Activated CD8-positive, alpha-beta T cell treated with anti-CD3 and anti-CD28 coated beads for 36 hours (primary cell): ENCODE measurements around the gene ARHGAP35. TPM values are rescaled to one million over a fixed set of nuclear protein-coding genes. Genes with fewer than 3 reads are reported as not detected.

Experiments used
- ATAC-seq: fragments of 200-7000 bp; cut with Tn5 transposase; one replicate; pipeline ENCODE4 v1.10.0; 2021; ENCODE audit warnings: mild to moderate bottlenecking, moderate library complexity
- CTCF ChIA-PET: fragments of 350-600 bp; sonication (Branson Sonifier 250); formaldehyde crosslinking; loops from one replicate; lab custom pipeline; 2021; ENCODE audit warnings: antibody characterized with exemption; lab: Charles Lee
- POLR2A ChIA-PET: fragments of 350-600 bp; sonication (Branson Sonifier 250); formaldehyde crosslinking; loops from one replicate; lab custom pipeline; 2021; ENCODE audit warnings: antibody characterized with exemption; lab: Charles Lee
- DNase-seq: peaks from one replicate; pipeline ENCODE4 v3.0.0-alpha.2; 2020
- H3K27ac Mint-ChIP-seq: one replicate; pipeline ENCODE4 v1.8.0; 2021; ENCODE audit warnings: mild to moderate bottlenecking, mixed read lengths
- H3K27me3 Mint-ChIP-seq: one replicate; pipeline ENCODE4 v1.8.0; 2021; ENCODE audit warnings: mixed read lengths
- H3K36me3 Mint-ChIP-seq: one replicate; pipeline ENCODE4 v1.8.0; 2021; ENCODE audit warnings: low read depth, mixed read lengths
- H3K4me1 Mint-ChIP-seq: one replicate; pipeline ENCODE4 v1.8.0; 2021; ENCODE audit warnings: low read depth, mixed read lengths
- H3K4me3 Mint-ChIP-seq: one replicate; pipeline ENCODE4 v1.8.0; 2021; ENCODE audit warnings: mild to moderate bottlenecking, moderate library complexity, mixed read lengths
- H3K9me3 Mint-ChIP-seq: one replicate; pipeline ENCODE4 v1.8.0; 2021; ENCODE audit warnings: mixed read lengths
- intact Hi-C: fragments of 100-400 bp; cut with micrococcal nuclease; formaldehyde crosslinking; loops from one replicate; pipeline ENCODE4 v1.10.0; 2022
- total RNA-seq, 2 experiments: library from RNA; stranded (reverse); gene quantifications; one replicate each; pipeline ENCODE4 v1.2.3, GENCODE V29; 2021
- TF ChIP-seq, protein P1 (sequence below): fragments of 200-600 bp; IDR thresholded peaks from one replicate; pipeline ENCODE4 v1.8.0; 2022; ENCODE audit warnings: antibody characterized with exemption, mild to moderate bottlenecking

ARHGAP35 gene
- total RNA-seq, 2 experiments from 2014 or later: 15.0 to 16.4 TPM

DNA sequence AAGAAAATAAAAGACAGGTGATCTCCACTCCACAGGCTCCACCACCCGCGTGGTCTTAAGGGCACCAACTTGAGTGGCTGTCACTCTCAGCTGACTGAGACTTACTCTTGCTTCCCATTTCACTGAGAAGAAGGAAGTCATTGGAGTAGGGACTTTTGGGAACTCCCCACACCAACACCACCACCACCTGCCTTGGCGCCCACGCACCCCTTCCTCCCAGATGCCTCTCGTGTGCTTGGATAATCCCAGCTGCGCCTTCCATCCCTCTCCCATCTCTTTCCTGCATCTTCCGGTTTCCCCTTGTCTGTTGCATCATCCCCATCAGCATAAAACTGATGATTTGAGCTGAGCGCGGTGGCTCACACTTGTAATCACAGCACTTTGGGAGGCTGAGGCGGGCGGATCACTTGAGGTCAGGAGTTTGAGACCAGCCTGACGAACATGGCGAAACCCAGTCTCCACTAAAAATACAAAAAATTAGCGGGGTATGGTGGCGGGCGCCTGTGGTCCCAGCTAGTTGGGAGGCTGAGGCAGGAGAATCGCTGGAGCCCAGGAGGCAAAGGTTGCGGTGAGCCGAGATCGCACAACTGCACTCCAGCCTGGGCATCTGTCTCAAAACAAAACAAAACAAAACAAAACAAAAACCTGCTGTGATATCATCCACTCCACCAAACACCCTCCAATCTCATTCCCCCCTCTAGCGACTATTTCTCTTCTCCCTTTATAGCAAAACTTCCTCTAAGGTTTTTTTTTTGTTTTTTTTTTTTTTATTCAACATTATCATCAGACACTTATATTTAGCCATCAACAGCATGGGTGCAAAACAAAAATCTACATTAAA lies 35.7 kb upstream of the ARHGAP35 start:
- ChIA-PET CTCF (interaction anchor here (0.7 to 1.7 kb wide), 5 partner anchors 15 to 75 kb away, joined by 3 to 6 read pairs (median 4); no protein-coding TSS in a partner anchor), POLR2A (interaction anchor here (1.0 kb wide), 1 partner anchor 37 kb away, joined by 4 read pairs; the partner anchor contains the start of gene SLC1A5)
- DNase-seq (no peak), ATAC-seq (no peak)
- intact Hi-C loops: no loop called here
- H3K36me3 Mint-ChIP-seq: no peaks in the 10 kb centered on the region
- no peak overlapping the region for H3K4me3 Mint-ChIP-seq
- no peaks in the 10 kb centered on the region for H3K27me3 Mint-ChIP-seq
- H3K9me3 Mint-ChIP-seq: no peaks in the 10 kb centered on the region
- H3K27ac Mint-ChIP-seq: no peak overlapping the region
- peaks cover 39% of the 10 kb centered on the region for H3K4me1 Mint-ChIP-seq
- TF ChIP-seq, protein P1, sequence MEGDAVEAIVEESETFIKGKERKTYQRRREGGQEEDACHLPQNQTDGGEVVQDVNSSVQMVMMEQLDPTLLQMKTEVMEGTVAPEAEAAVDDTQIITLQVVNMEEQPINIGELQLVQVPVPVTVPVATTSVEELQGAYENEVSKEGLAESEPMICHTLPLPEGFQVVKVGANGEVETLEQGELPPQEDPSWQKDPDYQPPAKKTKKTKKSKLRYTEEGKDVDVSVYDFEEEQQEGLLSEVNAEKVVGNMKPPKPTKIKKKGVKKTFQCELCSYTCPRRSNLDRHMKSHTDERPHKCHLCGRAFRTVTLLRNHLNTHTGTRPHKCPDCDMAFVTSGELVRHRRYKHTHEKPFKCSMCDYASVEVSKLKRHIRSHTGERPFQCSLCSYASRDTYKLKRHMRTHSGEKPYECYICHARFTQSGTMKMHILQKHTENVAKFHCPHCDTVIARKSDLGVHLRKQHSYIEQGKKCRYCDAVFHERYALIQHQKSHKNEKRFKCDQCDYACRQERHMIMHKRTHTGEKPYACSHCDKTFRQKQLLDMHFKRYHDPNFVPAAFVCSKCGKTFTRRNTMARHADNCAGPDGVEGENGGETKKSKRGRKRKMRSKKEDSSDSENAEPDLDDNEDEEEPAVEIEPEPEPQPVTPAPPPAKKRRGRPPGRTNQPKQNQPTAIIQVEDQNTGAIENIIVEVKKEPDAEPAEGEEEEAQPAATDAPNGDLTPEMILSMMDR: no peak

DNA sequence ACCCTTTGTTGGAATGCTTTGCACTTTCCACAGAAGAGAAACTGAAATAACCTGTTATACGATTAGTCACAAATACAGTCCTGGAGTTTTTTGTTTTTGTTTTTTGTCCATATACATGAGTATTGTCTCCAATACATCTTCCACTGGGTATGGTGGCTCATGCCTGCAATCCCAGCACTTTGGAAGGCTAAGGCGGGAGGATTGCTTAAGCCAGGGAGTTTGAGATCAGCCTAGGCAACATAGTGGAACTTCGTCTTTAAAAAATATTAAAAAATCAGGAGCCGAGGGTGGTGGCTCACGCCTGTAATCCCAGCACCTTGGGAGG lies 35.1 kb upstream of the ARHGAP35 start:
- H3K27me3 Mint-ChIP-seq: no peaks in the 10 kb centered on the region
- intact Hi-C loops: no loop called here
- H3K9me3 Mint-ChIP-seq: no peaks in the 10 kb centered on the region
- no peak overlapping the region for H3K27ac Mint-ChIP-seq
- ChIA-PET POLR2A (no interaction called here), CTCF (interaction anchor here (1.1 to 1.7 kb wide), 3 partner anchors 14 to 76 kb away, joined by 3 to 6 read pairs (median 5); no protein-coding TSS in a partner anchor)
- no peak for ATAC-seq
- no peaks in the 10 kb centered on the region for H3K36me3 Mint-ChIP-seq
- DNase-seq: no peak
- H3K4me3 Mint-ChIP-seq: no peak overlapping the region
- peaks cover 33% of the 10 kb centered on the region for H3K4me1 Mint-ChIP-seq
- TF ChIP-seq, protein P1: no peak

DNA sequence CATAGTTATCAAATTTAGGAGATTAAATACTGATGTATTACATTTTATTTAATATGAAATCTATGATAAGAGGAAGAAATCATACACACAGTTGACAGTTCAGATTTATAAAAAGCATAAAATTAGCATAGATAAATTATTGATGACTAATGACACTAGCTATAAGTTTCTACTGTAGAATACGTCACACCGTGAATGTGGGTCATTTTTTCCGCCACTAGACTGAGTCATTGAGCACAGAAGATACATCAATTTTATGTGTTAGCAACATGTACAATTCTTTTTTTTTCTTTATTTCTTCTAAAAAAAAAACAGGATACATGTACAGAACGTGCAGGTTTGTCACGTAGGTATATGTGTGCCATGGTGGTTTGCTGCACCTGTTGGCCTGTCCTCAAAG lies 32.3 kb upstream of the ARHGAP35 start:
- H3K4me3 Mint-ChIP-seq: no peak overlapping the region
- DNase-seq: peak; percentile 91
- ChIA-PET POLR2A (no interaction called here), CTCF (interaction anchor here (1.0 to 2.4 kb wide), 4 partner anchors 12 to 184 kb away, joined by 3 to 12 read pairs (median 3); no protein-coding TSS in a partner anchor)
- H3K36me3 Mint-ChIP-seq: no peaks in the 10 kb centered on the region
- no peak overlapping the region for H3K27ac Mint-ChIP-seq
- ATAC-seq: peak; percentile 60
- intact Hi-C loops: no loop called here
- TF ChIP-seq, protein P1: no peak
- peaks cover 18% of the 10 kb centered on the region for H3K4me1 Mint-ChIP-seq
- no peaks in the 10 kb centered on the region for H3K9me3 Mint-ChIP-seq
- no peaks in the 10 kb centered on the region for H3K27me3 Mint-ChIP-seq

DNA sequence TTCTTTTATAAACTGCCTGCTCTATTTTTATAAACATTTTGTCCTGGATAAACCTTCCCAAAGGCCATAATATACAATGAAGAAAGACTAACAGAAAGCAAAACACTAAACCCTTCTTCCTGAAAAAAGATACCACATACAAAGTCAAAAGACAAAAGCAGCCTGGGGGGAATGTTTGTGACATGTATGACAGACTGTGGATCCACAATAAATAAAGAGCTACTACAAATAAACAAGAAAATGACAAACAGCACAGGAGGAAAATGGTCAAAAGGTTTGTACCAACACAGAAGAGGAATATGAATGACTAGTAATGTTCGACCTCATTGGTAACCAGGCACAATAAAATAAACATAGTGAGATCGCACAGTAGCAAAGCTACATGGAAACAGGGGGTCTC lies 29.9 kb upstream of the ARHGAP35 start:
- Mint-ChIP-seq H3K27ac (no peak overlapping the region), H3K27me3 (no peaks in the 10 kb centered on the region), H3K36me3 (no peaks in the 10 kb centered on the region), H3K9me3 (no peaks in the 10 kb centered on the region), H3K4me3 (no peak overlapping the region), H3K4me1 (peaks cover 8% of the 10 kb centered on the region)
- ChIA-PET POLR2A (interaction anchor here (0.8 to 0.9 kb wide), 2 partner anchors 42 to 50 kb away, joined by 3 read pairs; partner anchors contain the start of gene SLC1A5), CTCF (interaction anchor here (1.0 to 1.8 kb wide), 5 partner anchors 9 to 77 kb away, joined by 3 to 12 read pairs (median 4); no protein-coding TSS in a partner anchor)
- TF ChIP-seq, protein P1: no peak
- DNase-seq (no peak), ATAC-seq (no peak)
- intact Hi-C loops: no loop called here

DNA sequence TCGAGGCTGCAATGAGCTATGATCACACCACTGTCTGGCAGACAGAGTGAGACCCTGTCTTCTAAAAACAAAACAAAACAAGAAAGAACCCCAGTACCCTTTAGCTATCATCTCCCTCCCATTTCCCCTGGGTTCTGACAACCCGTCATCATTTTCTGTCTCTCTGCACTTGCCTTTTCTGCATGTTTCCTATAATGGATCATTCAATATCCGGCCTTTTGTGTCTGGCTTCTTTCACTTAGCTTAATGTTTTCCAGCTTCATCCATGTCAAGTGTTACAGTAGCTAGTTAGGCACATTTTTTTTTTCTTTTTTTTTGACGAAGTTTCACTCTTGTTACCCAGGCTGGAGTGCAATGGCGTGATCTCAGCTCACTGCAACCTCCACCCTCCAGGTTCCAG lies 26.7 kb upstream of the ARHGAP35 start:
- CTCF ChIA-PET: interaction anchor here (0.7 to 1.5 kb wide), 7 partner anchors 9 to 83 kb away, joined by 3 to 4 read pairs (median 3); no protein-coding TSS in a partner anchor
- Mint-ChIP-seq H3K4me1 (peaks cover 1% of the 10 kb centered on the region), H3K4me3 (no peak overlapping the region), H3K9me3 (no peaks in the 10 kb centered on the region), H3K36me3 (peaks cover 5% of the 10 kb centered on the region), H3K27ac (no peak overlapping the region), H3K27me3 (no peaks in the 10 kb centered on the region)
- no peak for ATAC-seq
- POLR2A ChIA-PET: no interaction called here
- intact Hi-C loops: no loop called here
- TF ChIP-seq, protein P1: no peak
- no peak for DNase-seq
